Activated CD8-positive, alpha-beta memory T cell treated with anti-CD3 and anti-CD28 coated beads for 1 hour (primary cell): Measurements from ENCODE around the gene TESK2.
"Not testable (repeated sequence)": the region's sequence is repeated elsewhere in the genome, so short reads cannot be mapped to it uniquely, and the experiment has no call there.

Experiments used
- DNase-seq, 2 donors: peaks; one replicate each; pipeline ENCODE4 v3.0.0-alpha.2; 2020; ENCODE audit warnings: low read depth in 1 of 2; ENCODE audit errors: extremely low read depth in 1 of 2

The TESK2 gene

DNA sequence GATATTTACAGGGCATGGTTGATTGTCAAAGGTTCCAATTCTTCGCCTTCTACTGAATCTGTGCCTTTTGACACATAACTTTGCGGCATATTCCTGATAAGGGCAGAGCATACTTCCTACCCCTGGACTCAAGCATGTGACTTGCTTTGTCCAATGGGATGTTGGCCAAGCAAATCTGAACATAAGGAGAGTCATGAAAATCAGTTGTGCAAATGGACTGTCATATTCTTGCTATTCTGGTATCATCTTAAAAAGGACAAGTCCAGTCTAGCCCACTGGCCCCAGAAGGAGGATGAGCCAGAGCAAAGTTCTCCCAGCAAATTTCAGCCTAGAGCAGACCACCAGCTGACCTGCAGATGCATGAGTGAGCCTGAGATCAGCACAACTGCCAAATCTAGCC is 109.7 kb downstream of the TESK2 start:
- no peak for DNase-seq

DNA sequence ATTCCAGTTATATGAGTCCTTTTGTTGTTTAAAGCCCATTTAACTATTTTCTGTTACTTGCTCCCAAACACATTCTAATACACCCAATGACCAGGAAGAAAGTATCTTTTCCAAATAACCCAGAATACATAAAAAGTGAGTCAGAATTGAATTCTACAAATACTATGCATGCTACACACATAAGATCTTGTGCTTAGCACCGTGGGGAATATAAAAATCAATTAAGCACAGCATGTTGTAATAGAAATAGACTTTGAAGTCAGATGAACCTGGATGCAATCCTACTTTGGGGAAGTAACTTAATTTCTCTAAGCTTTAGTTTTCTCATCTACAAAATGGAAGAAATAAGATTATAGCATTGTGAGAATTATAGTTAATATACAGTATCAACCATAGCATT is 110.2 kb downstream of the TESK2 start:
- DNase-seq = no peak

DNA sequence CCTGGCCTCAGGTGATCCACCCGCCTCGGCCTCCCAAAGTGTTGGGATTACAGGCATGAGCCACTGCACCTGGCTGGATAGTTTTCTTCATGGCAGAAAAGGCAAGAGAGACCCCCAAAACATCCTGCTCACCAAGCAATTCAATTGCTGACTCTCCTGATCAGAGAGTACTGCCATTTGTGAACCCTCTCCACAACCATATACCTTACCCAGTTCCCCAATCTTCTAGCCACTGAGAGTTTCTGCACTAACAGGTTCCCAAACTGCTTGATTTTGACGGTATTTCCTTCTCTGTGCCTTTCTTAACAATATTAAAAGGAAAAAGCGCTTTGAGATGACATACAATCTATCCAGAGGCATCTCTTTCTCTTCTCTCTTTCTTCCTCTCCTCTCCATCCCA is 110.8 kb downstream of the TESK2 start:
- no peak for DNase-seq

DNA sequence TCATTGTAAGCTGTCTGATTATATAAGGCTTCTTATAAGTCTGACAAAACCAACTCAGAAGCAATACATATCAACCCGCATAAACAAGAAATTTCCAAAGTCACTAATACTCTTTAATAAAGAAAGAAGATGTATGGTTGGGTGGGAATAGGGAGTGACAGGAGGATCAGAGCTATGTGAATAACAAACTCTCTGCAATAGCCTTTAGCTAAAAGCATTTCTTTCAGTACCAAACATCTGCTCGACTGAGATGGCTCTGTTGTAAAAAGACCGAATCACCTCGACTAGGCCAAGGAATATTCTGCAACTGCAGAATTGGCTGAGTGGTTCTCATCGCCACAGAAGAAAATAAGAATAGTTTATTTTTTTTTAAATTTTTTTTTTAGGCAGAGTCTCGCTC is 111.4 kb downstream of the TESK2 start:
- DNase-seq = no peak

DNA sequence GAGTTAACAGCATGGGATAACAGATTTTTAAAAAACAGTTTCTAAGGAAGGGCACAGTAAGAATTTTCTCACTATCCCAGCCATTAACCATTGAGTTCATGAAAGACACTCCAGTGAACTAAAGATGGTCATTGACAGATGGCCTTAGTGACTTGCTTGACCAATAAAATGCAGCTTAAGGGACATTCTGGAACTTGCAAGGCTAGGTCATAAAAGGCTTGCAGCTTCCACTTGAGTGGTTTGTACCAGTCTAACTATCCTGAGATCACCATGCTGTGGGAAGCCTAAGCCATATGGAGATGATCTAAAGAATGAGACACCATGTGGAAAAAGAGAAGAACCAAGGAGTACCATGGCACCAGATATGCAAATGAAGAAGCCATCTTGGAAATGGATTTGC is 112.8 kb downstream of the TESK2 start:
- DNase-seq = no peak

DNA sequence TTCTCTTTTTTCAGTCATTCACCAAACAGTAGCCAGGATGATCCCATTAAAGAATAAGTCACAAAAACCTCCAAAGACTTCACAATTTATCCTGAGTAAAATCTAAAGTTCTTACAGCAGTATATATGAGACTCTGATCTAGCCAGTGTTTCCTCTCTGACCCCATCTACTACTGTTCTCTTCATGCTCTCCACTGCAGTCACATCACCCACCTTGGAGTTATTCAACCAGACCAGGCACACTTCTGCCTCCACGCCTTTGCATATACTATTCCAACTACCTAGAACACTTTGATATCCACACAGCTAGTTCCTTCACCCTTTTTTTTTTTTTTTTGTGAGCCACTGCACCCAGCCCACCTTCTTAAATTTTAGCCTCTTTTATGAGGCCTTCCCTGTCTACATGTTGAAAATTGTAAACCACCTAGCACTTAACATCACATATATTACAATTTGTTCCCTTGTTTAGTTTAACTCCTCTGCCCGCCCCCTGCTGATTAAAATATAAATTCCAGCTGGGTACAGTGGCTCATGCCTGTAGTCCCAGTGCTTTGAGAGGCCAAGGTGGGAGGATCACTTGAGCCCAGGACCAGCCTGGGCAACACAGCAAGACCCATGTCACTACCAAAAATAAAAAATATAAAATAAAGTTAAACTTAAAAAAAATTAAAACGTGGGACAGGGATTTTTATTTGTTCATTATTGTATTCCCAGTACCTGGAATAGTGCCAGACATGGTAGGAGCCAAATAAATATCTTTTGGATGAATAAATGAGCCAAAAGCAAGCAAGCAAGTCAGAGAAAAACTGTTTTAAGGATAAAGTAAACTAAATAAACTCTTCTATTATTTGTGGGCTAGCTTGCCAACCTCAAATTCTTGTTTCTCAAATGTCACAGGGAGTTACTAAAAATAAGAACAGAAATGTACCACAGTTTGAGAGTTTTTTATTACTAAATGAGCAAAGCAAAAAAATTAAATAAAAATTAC is 115.6 kb downstream of the TESK2 start:
- DNase-seq = no peak

DNA sequence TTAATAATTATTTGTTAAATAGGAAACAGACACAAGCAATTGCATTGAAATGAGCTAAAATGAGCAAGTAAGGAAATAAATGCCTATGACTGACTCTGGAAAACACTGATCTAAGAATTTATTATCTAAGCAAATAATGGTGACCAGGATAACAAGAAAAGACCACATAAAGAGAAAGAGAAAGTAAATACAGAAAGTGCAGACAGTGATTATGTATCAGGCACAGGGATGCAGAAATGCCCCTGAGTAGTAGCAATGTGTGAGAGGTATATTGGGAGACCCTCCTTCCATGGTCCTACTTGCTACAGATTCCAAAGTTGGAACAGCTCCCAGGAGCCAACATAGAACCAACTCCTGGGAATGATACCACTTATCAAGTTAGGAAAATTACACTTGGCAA is 117.4 kb downstream of the TESK2 start:
- DNase-seq = no peak

DNA sequence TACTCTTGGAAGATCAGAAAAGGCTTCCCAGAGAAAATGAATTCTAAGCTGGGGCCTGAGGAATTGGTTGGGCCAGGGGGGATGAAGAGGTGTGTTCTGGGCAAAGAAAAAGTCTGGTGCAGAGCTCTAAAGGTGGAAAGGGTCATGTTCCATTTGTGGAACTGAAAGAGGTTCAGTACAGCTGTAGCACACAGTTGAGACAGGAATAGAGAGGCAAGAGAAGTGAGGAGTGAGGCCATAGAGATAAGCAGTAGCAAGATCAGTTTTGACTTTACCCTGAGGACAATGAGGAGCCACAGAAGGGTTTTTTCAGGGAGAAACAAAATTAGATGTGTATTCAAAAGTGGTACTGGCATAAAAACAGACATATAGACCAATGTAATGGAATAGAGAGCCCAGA is 120.4 kb downstream of the TESK2 start:
- DNase-seq = no peak

DNA sequence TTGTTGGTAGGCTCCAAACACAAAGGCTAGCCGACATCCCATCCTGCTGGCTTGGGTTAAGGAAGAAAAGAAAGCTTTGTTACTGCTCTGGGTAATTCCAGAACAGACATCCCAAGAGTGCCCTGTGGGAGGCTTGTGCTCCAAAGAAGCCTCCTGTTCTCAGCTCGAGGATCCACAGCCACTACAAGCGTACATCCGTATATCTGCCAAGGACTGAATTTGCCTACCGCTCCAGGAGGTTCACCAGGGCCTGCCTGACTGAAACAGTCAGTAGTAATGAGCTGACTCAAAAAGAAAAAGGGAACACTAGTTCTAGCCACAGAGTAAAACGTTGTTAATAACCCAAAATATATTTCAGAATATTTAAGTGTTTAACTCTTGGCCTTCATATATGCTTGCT is 125.9 kb downstream of the TESK2 start:
- no peak for DNase-seq

DNA sequence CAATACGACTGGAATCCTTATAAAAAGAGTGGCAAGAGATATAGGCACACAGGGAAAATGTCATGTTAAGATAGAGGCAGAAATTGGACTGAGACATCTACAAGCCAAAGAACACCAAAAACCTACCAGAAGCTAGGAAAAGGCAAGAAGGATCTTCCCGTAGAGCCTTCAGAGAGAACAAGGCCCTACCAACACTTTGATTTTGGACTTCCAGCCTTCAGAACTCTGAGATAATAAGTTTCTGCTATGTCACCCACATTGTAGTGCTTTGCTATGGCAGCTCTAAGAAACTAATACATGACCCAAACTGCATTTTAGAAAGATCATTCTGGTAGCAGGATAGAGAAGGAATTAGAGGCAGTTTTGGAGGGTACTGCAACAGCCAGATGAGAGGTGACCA is 126.7 kb downstream of the TESK2 start:
- DNase-seq = no peak

DNA sequence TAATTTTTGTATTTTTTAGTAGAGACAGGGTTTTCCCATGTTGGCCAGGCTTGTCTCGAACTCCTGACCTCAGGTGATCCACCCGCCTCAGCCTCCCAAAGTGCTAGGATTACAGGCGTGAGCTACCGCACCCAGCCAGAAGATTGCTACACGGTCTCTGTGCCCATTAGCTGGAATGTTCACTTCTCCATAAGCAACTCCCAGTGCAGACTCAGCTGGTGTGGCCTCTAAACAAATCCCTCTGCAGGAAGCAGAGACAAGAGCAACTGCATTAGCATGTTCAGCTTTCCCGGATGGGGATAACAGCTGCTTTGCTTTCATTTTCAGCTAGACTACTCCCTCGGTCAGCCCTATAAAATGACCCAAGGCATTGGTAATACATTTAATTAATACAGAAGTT is 130.0 kb downstream of the TESK2 start:
- not testable (repeated sequence) for DNase-seq

DNA sequence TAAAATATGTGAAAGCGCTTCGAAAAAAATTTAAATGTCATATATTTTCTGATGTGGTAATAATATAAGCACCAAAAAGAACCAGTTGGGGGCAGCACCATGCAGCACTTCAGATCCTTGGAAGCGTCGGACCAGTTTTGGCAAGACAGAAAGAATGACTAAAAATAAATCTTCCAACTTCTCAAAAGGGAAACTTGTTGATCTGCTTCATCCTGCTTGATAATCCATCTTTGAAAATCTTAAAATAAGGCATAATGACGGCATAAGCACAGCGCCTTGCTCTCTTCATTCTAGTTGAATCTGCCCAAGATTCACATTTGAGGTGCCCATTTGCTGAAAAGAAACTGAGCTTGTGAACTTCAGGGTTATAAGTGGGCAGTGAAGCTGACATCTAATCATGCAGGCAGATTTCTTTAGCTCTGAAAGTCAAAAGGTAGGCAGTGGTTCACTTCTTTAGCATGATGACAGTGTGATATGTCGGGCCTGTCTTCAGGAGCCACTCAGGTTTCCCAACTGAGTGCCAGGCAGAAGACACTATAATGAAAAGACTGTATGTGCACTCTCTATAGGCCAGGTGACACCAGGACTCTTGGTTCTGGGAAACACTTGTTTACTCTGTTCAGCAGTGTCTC is 131.0 kb downstream of the TESK2 start:
- DNase-seq = no peak

DNA sequence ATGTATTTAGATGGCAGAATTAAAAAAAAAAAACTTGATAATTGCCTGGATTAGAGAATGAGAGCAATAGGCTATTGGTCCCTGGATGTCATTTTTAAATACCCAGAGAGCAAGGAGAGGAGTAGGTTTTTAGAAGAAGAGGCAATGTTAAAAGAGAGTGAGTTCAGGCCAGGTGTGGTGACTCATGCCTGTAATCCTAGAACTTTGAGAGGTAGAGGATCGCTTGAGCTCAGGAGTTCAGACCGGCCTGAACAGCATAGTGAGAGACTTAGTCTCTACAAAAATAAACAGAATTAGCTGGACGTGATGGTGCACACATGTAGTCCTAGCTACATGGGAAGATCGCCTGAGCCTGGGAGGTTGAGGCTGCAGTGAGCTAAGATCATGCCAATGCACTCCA is 134.8 kb downstream of the TESK2 start:
- DNase-seq = no peak

DNA sequence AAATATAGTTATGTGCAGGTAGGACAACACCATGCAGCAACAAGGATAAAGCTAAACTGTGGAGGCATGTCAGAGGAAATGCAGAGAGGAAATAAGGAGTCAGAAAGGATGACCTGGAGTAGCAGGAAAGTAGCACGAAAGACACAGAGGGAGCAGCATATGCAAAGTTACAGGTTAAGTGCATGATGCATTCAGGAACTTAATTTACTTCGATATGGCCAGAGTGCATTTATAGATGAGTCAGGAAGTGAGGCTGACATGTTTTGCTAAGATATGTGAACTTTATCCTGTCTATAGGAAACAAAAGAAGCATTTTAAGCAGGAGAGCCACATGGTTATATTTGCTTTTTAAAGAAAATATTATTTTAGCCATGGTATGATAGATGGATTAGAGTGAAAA is 135.3 kb downstream of the TESK2 start:
- DNase-seq = no peak

DNA sequence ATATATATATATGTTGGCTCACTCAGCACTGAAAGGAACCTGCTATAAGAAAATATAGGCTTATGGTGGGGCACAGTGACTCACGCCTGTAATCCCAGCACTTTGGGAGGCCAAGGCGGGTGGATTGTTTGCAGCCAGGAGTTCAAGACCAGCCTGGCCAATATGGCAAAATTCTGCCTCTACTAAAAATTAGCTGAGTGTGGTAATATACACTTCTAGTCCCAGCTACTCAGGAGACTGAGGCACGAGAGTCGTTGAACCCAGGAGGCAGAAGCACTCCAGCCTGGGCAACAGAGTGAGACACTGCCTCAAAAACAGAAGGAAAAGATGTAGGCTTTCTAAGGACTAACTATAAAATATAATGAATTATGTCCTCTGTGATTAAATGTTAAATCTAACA is 136.1 kb downstream of the TESK2 start:
- DNase-seq = no peak

DNA sequence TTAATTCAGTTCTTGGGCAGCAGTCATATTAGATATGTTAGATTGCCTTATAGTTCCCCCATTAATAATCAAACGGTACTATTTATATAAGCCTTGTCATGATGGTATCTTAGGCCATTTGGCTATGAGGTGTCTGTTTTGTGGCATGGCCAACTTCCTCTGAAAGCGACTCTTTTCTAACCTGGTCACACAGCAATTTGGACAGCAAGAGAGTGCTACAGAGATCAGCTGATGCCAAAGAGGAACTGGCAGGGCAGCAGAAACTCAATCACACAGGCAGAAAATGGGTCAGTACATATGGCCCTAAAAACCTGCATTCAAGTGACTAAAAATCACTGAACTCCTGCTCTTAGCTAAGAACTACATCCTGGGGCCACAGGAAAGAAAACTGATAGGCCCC is 137.3 kb downstream of the TESK2 start:
- no peak for DNase-seq

DNA sequence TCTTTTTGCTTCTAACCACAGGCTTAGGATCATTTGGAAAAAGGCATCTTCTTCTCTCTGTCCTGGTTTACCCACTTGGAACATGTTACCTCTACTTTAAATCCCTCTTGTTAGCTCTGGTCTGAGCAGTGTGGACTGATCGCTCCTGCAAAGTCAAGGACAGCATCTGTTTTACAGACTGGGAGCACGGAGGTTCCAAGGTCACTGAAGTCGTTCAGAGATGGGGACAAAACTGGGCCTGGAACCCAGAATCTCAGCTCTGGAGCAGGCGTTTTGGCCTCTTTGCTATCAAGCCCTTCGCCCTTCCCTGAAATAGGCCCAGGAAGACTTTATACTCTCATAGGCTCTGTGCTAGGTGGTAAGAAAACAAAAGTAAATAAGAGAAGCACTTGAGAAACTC is 139.5 kb downstream of the TESK2 start:
- no peak for DNase-seq

DNA sequence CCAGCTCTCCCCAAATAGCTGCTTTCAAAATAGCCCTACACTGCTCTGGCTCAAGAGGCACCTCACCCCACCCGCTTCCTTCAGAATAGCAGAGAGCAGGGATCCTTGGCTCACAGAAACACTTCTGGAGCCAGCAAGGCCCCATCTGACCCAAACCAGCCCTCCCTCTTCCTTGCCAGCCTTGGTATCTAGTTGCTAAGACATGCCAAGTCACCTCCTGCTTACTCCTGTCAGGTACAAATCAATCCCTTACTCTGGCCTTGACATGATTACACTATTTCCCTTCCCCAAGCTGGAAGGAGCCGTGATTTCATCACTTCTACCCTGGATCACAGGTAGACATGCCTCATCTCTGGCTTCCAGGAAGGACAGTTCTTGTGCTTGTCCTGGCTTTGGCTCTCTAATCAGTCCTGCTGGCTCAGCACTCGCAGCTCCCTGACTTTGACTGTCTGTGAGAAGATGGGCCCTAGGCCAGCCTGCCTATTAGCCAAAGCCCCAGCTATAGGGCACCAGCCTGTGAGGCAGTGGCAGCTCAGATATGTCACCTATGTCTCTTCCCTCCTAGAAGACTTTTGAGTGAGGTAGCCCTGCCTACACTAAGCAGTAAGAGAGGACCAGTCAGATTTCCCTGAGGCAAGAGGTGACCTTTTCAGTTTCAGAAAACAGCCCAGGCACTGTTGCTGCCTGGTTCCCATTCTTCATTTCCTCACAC is 141.8 kb downstream of the TESK2 start:
- no peak for DNase-seq

DNA sequence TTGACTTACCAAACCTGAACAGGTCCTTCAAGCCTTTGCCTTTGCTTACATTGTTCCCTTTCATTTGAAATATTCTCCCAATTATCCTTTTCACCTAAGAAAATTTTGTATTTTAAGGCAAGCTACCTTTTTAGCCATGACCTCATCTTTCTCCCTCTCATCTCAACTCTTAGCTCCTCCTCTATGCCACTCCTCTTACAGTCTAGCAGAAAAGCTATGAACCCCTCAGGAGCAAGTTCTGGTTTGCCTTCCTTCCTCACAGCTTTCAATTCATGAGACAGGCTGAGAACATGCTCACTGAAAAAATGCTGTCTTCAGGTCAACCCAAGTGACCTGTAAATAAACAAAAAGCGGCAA is 142.4 kb downstream of the TESK2 start:
- no peak for DNase-seq

DNA sequence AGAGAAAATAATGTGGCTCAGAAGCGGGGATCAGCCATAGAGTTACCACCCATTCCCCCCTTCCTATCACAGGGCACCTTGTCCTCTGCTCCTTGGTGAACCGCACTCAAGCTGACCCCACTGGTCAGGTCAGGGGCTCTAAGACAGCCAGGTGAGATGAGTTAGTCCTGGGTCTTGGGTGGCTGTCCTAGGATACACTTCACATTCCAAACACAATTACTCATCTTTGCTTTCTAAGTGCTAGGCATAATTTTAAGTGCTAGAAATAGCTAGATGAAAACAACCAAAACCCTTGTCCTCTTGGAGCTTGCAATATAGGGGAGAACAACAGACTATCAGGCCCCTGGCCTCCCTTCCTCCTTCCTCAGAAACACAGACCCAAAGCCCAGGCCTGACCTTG is 142.9 kb downstream of the TESK2 start:
- DNase-seq = no peak

DNA sequence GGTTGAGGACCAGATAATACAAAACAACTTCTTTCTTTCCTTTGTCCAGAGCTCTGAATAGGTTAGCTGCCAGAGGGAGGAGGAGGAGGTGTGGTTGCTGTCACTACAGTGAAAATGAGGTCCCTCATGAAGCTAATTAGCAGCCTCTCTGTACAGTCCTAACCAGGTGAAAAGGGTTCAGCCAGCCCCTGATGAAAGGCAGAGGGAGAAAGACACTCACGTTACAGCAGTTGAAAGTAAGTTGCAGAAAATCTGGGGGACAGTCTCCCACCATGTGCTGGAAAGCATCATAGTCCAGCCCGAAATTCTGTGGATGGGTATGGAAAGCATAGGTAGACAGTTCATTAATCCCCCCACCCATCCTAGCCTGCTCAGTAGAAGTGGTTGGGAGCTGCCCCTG is 144.5 kb downstream of the TESK2 start:
- no peak for DNase-seq

DNA sequence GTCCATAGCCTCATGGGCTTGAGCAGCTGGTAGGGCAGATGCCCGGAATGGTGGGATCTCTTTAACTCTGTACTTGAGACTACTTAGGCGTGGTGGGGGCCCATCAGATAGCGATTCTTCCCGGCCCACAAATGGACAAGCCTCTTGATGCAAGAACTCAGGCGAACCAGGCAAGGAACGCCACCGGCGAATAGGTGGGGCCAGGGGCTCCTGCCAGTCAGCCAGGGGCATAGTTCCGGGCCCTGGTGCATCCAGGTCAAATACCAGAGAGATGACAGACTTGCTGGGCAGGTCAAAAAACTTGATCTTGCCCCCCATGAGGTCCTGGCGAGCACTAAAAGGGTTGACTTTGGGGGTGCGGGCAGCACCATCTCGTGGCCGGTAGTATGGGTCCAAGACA is 145.9 kb downstream of the TESK2 start:
- DNase-seq = no peak
